GM12878 (cell line): ENCODE results near the gene ING5.

Experiments
- CHD2 ChIP-seq: IDR thresholded peaks from 2 replicates; pipeline ENCODE4 v1.6.1; 2011; ENCODE audit warnings: low read depth, low read length, improper control_type of control experiment, borderline replicate concordance
- CREB1 ChIP-seq: IDR thresholded peaks from 2 replicates; pipeline ENCODE4 v1.6.1; 2012; ENCODE audit warnings: low read depth, mild to moderate bottlenecking, inconsistent platforms
- CREM ChIP-seq: IDR thresholded peaks from 2 replicates; pipeline ENCODE4 v1.6.1; 2014; ENCODE audit warnings: antibody characterized with exemption, low read depth
- CTCF ChIP-seq, 3 experiments: IDR thresholded peaks in 2 of 3; conservative IDR thresholded peaks in 1 of 3; 2 replicates each; pipeline ENCODE4 v1.5.1; 2011; ENCODE audit warnings: low read depth in 3 of 3, low read length in 3 of 3, mild to moderate bottlenecking in 3 of 3, control low read depth in 2 of 3, moderate library complexity in 2 of 3, inconsistent platforms in 1 of 3, mixed read lengths in 1 of 3; ENCODE audit not compliant: control insufficient read depth in 2 of 3, insufficient read depth in 1 of 3; ENCODE audit errors: extremely low read depth in 1 of 3
- EZH2 ChIP-seq: IDR thresholded peaks from 2 replicates; pipeline ENCODE4 v1.6.1; 2012; ENCODE audit warnings: low read depth, mild to moderate bottlenecking, control low read depth, inconsistent platforms, low read length, borderline replicate concordance; ENCODE audit not compliant: control insufficient read depth
- IRF5 ChIP-seq: fragments of 450-650 bp; IDR thresholded peaks from 2 replicates; pipeline ENCODE4 v1.6.1; 2017; ENCODE audit warnings: borderline replicate concordance
- MTA3 ChIP-seq: IDR thresholded peaks from 2 replicates; pipeline ENCODE4 v1.6.1; 2012; ENCODE audit warnings: low read length, inconsistent platforms, borderline replicate concordance
- MYC ChIP-seq: IDR thresholded peaks from 2 replicates; pipeline ENCODE4 v1.6.1; 2011; ENCODE audit warnings: mild to moderate bottlenecking, low read length, moderate library complexity, inconsistent platforms; ENCODE audit not compliant: insufficient read depth, insufficient replicate concordance, insufficient read length, severe bottlenecking
- PBX3 ChIP-seq: IDR thresholded peaks from 2 replicates; pipeline ENCODE4 v1.6.1; 2011; ENCODE audit warnings: mild to moderate bottlenecking, low read depth, low read length, moderate library complexity; ENCODE audit not compliant: insufficient replicate concordance
- POLR2AphosphoS5 ChIP-seq: IDR thresholded peaks from 2 replicates; pipeline ENCODE4 v1.6.1; 2011; ENCODE audit warnings: mild to moderate bottlenecking, low read length, inconsistent platforms
- SP1 ChIP-seq: IDR thresholded peaks from one replicate; pipeline ENCODE4 v1.6.1; 2011; ENCODE audit warnings: low read depth, low read length
- STAT1 ChIP-seq: fragments of 450-650 bp; conservative IDR thresholded peaks from 2 replicates; pipeline ENCODE4 v1.6.1; 2014; ENCODE audit warnings: antibody characterized with exemption, mild to moderate bottlenecking
- TAF1 ChIP-seq: IDR thresholded peaks from 2 replicates; pipeline ENCODE4 v1.6.1; 2011; ENCODE audit warnings: mild to moderate bottlenecking, low read depth, low read length, borderline replicate concordance
- YY1 ChIP-seq: IDR thresholded peaks from 2 replicates; pipeline ENCODE4 v1.6.1; 2011; ENCODE audit warnings: low read depth, mild to moderate bottlenecking, low read length

- no peak for TF ChIP-seq CTCF (IDR thresholded peaks at IDR 0.05 in 2 of 3, conservative IDR thresholded peaks at IDR 0.05 in 1 of 3; ENCODE audit: control insufficient read depth in 2 of 3, extremely low read depth in 1 of 3, insufficient read depth in 1 of 3, low read depth in 3 of 3, low read length in 3 of 3)
- no peak for TF ChIP-seq EZH2
- TF ChIP-seq CREB1, result no peak
- no peak for TF ChIP-seq SP1
- no peak for TF ChIP-seq YY1
- no peak for TF ChIP-seq TAF1
- TF ChIP-seq CREM, result no peak
- no peak for TF ChIP-seq STAT1
- TF ChIP-seq CHD2, result no peak
- TF ChIP-seq PBX3, result no peak
- TF ChIP-seq MYC, result no peak
- no peak for TF ChIP-seq MTA3
- no peak for TF ChIP-seq POLR2AphosphoS5
- TF ChIP-seq IRF5, result no peak
These were observed 49.1 kb upstream of the ING5 start for GRCh38 chr2:241652722-241653121.
